AG10803 (cell line): ENCODE results near the gene KIR2DL1.
"Not testable (repeated sequence)": the region's sequence is repeated elsewhere in the genome, so short reads cannot be mapped to it uniquely, and the experiment has no call there.

Experiments used
- DNase-seq: peaks from one replicate; pipeline ENCODE4 v3.0.0; 2010; ENCODE audit warnings: low read depth
- H3K4me3 ChIP-seq: 2 replicates; pipeline ENCODE4 v1.5.1; 2011; ENCODE audit warnings: mild to moderate bottlenecking, low read length, control low read depth
- TF ChIP-seq, protein P1 (sequence below): conservative IDR thresholded peaks from 2 replicates; pipeline ENCODE4 v1.5.1; 2011; ENCODE audit warnings: mild to moderate bottlenecking, low read length, control low read depth, inconsistent platforms

The KIR2DL1 gene

DNA sequence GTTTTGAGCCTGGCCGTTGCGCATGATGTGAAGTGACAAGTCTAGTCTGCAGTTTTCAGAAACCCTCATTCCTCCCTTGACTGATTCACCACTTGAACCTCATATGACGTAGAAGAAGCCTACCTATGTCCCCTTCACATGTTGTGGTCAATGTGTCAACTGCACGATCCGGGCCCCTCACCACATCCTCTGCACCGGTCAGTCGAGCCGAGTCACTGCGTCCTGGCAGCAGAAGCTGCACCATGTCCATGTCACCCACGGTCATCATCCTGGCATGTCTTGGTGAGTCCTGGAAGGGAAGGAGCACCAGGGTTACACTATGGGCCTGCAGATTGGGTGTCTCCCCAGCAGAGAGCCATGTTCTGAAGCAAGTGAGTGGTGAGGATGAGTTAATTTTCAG is 33.8 kb downstream of the KIR2DL1 start, which contains the start of gene KIR2DL4:
KIR2DL4 (plus strand) TSS at position 201 of the 400 bp plus-strand sequence; CDS start at position 243, 42 bp downstream.
- TF ChIP-seq, protein P1, sequence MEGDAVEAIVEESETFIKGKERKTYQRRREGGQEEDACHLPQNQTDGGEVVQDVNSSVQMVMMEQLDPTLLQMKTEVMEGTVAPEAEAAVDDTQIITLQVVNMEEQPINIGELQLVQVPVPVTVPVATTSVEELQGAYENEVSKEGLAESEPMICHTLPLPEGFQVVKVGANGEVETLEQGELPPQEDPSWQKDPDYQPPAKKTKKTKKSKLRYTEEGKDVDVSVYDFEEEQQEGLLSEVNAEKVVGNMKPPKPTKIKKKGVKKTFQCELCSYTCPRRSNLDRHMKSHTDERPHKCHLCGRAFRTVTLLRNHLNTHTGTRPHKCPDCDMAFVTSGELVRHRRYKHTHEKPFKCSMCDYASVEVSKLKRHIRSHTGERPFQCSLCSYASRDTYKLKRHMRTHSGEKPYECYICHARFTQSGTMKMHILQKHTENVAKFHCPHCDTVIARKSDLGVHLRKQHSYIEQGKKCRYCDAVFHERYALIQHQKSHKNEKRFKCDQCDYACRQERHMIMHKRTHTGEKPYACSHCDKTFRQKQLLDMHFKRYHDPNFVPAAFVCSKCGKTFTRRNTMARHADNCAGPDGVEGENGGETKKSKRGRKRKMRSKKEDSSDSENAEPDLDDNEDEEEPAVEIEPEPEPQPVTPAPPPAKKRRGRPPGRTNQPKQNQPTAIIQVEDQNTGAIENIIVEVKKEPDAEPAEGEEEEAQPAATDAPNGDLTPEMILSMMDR, result no peak
- DNase-seq, result no peak
- H3K4me3 ChIP-seq, result no peak within 1 kb of the TSS

DNA sequence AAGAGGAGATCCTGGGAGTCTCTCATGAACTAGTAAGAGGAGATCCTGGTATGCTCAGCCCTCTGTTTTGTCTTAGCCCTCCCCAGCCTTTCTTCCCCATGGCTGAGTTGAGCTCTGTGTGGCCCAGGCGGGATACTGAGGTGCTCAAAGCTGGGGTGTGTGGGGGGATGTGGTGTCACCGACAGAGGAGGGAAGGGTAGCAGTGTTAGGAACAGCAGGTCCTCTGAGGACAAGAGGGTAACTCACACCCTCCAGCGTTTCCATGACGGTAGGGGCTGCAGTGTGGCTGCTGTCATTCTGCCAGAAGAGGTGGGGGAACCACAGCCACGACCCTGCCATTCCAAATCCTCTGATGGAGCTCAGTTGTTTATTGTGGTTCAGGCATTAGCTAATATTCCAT is 34.5 kb downstream of the KIR2DL1 start:
- H3K4me3 ChIP-seq, result no peak overlapping the region
- TF ChIP-seq, protein P1, result no peak
- DNase-seq, result no peak

DNA sequence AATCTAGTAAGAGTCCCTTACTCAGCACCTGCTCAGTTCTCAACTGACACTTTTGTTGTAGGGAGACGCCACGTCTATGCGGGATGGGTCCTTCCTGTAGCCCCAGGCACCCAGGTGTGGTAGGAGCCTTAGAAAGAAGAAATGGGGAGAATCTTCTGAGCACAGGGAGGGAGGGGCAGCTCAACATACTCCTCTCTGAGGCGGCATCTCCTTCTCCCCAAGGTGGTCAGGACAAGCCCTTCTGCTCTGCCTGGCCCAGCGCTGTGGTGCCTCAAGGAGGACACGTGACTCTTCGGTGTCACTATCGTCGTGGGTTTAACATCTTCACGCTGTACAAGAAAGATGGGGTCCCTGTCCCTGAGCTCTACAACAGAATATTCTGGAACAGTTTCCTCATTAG is 35.0 kb downstream of the KIR2DL1 start:
- no peak for DNase-seq
- H3K4me3 ChIP-seq, result no peak overlapping the region
- TF ChIP-seq, protein P1, result no peak

DNA sequence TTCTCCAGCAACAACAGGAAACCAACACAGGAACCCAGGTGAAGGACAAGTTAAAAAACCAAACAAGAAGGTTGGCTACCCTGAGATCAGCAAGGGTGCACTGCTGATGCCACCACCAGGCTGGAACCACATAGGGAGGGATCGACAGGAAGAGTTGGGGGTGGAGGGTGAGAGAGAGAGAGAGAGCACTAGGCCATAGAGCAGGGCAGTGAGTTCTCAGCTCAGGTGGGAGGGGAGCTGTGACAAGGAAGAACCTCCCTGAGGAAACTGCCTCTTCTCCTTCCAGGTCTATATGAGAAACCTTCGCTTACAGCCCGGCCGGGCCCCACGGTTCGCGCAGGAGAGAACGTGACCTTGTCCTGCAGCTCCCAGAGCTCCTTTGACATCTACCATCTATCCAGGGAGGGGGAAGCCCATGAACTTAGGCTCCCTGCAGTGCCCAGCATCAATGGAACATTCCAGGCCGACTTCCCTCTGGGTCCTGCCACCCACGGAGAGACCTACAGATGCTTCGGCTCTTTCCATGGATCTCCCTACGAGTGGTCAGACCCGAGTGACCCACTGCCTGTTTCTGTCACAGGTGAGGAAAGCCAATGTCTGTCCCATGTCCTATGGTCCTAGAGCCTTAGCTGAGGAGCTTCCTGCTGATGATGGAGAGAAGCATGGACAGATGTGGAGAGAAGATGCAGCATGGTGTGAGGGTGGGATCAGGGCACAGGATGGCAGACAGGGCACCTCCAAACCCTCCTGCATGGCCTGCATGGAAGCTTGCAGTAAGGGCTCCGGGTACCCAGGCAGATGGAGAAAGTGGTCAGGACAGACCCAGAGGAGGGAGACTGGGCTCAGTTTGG is 36.3 kb downstream of the KIR2DL1 start:
- TF ChIP-seq, protein P1, result no peak
- no peak overlapping the region for H3K4me3 ChIP-seq
- DNase-seq, result no peak

DNA sequence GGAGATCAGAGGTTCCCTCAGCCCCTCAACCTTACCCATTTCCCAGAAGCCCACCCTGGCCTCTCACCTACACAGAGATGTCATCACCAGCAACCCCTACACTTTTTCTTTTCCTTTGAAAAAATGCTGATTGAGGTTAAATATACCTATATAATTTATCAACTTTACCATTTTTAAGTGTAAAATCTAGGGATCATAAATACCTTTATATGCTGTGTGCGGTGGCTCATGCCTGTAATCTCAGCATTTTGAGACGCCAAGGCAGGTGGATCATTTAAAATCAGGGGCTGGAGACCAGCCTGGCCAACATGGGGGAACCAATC is 36.9 kb downstream of the KIR2DL1 start:
- no peak overlapping the region for H3K4me3 ChIP-seq
- no peak for DNase-seq
- TF ChIP-seq, protein P1, result no peak

DNA sequence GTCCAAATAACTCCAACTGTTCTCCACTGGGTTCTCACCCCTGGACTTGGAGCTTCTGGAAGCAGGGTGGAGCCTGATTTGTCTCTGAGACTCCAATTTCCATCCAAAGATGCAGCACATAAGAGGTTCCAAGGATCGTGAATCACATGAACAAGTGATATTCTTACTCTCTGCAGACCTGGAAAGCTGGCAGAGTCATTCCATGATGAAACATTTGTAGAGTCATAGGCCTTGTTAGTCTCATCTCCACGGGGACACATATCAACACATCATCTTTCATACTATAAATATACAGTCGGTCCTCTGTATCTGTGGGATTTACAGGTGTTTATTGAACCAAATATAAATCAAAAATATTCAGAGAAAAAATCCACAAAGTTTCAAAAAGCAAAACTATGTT is 45.0 kb downstream of the KIR2DL1 start:
- not testable (repeated sequence) for DNase-seq, H3K4me3 ChIP-seq

DNA sequence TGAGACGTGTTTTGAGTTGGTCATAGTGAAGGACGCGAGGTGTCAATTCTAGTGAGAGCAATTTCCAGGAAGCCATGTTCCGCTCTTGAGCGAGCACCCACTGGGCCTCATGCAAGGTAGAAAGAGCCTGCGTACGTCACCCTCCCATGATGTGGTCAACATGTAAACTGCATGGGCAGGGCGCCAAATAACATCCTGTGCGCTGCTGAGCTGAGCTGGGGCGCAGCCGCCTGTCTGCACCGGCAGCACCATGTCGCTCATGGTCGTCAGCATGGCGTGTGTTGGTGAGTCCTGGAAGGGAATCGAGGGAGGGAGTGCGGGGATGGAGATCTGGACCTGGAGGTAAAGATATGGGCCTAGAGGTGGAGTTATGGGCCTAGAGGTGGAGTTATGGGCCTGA is 46.7 kb downstream of the KIR2DL1 start, which contains the start of gene KIR3DL1:
KIR3DL1 (plus strand) TSS at position 218 of the 400 bp plus-strand sequence.
- not testable (repeated sequence) for H3K4me3 ChIP-seq, DNase-seq

DNA sequence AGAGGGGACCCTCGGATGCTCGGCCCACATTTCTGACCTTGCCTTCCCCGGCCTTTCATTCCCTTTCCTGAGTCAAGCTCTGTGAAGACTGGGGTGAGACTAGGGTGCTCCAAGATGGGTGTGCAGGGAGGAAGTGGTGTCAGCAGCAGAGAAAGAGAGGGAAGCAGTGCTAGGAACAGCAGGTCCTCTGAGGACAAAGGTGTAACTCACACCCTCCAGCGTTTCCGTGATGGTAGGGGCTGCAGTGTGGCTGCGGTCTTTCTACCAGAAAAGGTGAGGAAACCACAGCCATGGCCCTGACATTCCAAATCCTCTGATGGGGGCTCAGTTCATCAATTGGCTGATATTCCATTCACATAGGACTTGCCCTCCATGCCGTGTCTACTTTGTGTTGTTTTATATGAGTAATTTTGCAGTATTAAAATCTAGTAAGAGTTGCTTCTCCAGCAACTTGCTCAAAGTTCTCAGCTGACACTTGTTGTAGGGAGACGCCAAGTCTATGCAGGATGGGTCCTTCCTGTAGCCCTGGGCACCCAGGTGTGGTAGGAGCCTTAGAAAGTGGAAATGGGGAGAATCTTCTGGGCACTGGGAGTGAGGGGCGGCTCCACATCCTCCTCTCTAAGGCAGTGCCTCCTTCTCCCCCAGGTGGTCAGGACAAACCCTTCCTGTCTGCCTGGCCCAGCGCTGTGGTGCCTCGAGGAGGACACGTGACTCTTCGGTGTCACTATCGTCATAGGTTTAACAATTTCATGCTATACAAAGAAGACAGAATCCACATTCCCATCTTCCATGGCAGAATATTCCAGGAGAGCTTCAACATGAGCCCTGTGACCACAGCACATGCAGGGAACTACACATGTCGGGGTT is 48.3 kb downstream of the KIR2DL1 start:
- H3K4me3 ChIP-seq, result no peak overlapping the region
- TF ChIP-seq, protein P1, result no peak
- DNase-seq, result no peak

DNA sequence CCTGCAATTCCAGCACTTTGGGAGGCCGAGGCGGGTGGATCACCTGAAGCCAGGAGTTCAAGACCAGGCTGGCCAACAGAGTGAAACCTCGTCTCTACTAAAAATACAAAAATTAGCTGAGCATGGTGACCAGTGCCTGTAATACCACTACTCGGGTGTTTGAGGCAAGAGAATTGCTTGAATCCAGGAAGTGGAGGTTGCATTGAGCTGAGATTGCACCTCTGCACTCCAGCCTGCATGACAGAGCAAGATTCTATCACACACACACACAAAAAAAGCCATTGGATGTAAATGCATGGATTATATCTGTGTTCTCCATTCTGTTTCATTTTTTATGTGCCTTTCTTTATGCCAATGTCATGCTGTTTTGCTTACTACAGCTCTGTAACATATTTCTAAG is 54.8 kb downstream of the KIR2DL1 start:
- DNase-seq, H3K4me3 ChIP-seq: not testable (repeated sequence)

DNA sequence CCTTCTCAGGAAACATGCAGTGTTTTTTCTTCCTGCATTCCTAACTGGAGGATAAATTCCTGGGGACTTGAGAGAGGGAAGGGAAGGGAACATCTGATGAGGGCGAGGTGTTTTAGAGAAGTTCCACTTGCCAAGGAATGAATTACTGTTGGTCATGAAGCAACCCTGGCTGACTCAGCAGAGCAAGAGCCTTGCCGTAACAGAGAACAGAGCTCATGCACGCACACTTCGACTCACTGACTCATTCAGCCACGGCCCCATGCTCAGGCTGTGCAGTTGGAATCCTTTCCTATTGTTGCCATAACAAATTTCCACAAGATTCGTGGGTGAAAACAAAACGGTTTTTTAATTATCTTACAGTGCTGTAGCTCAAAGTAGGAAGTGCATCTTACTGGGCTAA is 55.7 kb downstream of the KIR2DL1 start:
- not testable (repeated sequence) for DNase-seq, H3K4me3 ChIP-seq

DNA sequence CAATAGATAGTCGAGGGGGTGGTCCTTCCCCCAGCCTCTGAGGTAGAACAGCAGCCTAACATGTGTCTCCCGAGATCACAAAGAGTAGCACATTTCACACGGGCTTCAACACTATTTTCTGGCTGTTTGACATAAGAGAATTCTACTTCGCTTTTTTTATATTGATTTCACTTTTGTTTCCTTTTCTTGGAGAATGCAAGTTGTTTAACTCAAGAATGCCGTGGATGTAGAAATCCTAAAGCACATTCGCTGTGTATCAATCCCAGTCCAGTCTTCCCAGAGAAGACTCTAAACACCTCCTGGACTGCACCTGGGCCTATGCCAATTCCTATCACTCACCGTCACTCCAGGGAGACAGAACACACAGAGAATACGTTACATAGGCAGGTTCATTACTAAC is 58.5 kb downstream of the KIR2DL1 start:
- not testable (repeated sequence) for DNase-seq, H3K4me3 ChIP-seq
